Panc1 (cell line): Measurements from ENCODE around the gene RNASE2. TPM values are rescaled to one million over a fixed set of nuclear protein-coding genes. Genes with fewer than 3 reads are reported as not detected.
"Not testable (repeated sequence)": the region's sequence is repeated elsewhere in the genome, so short reads cannot be mapped to it uniquely, and the experiment has no call there.

Experiments
- ATAC-seq: fragments of 200-7000 bp; cut with Tn5 transposase; 2 replicates; pipeline ENCODE4 v1.9.1; 2020; ENCODE audit warnings: mild to moderate bottlenecking, moderate library complexity
- BruUV-seq: library from RNA; stranded (reverse); fragments of 400-500 nt; replicated peaks from 2 replicates; lab custom pipeline; 2021; lab: Mats Ljungman, UMichigan
- CTCF ChIA-PET: fragments of 300-600 bp; sonication (Branson Sonifier 250); formaldehyde crosslinking; loops from one replicate; lab custom pipeline; 2022; ENCODE audit warnings: antibody characterized with exemption; lab: Charles Lee
- POLR2A ChIA-PET: fragments of 300-600 bp; sonication (Branson Sonifier 250); formaldehyde crosslinking; loops from one replicate; lab custom pipeline; 2022; ENCODE audit warnings: antibody characterized with exemption; lab: Charles Lee
- DNase-seq: peaks from one replicate; pipeline ENCODE4 v3.0.0-alpha.2; 2010; ENCODE audit warnings: low read depth, low spot score
- H3K27ac ChIP-seq: 2 replicates; pipeline ENCODE4 v1.5.1; 2011; ENCODE audit warnings: mild to moderate bottlenecking, low read length, inconsistent platforms
- H3K27me3 ChIP-seq: fragments of 200-500 bp; sonication (Bioruptor generic); 2 replicates; pipeline ENCODE4 v1.6.0; 2014; ENCODE audit warnings: low read length, inconsistent platforms; ENCODE audit not compliant: control insufficient read depth, insufficient read depth
- H3K36me3 ChIP-seq: fragments of 200-500 bp; sonication (Bioruptor generic); 2 replicates; pipeline ENCODE4 v1.5.1; 2014; ENCODE audit warnings: inconsistent platforms, mild to moderate bottlenecking, low read length, moderate library complexity; ENCODE audit not compliant: control insufficient read depth, insufficient read depth
- H3K4me1 ChIP-seq: 2 replicates; pipeline ENCODE4 v1.5.1; 2011; ENCODE audit warnings: inconsistent platforms, mild to moderate bottlenecking, low read length, moderate library complexity; ENCODE audit not compliant: control insufficient read depth, insufficient read depth
- H3K4me3 ChIP-seq, 2 experiments: 2 replicates each; pipeline ENCODE4 v1.5.1; 2011 to 2012; ENCODE audit warnings: low read depth in 2 of 2, low read length in 2 of 2, mild to moderate bottlenecking in 2 of 2, inconsistent platforms in 1 of 2, moderate library complexity in 1 of 2
- H3K9me3 ChIP-seq: fragments of 200-500 bp; sonication (Bioruptor generic); 2 replicates; pipeline ENCODE4 v1.5.1; 2014; ENCODE audit warnings: low read depth, mild to moderate bottlenecking, inconsistent platforms, low read length, moderate library complexity; ENCODE audit not compliant: control insufficient read depth, insufficient read depth
- POLR2AphosphoS5 ChIP-seq: IDR thresholded peaks from 2 replicates; pipeline ENCODE4 v1.6.1; 2012; ENCODE audit warnings: mild to moderate bottlenecking, low read depth, low read length, moderate library complexity
- SIN3A ChIP-seq: IDR thresholded peaks from 2 replicates; pipeline ENCODE4 v1.6.1; 2012; ENCODE audit warnings: low read depth, mild to moderate bottlenecking, low read length, moderate library complexity, borderline replicate concordance; ENCODE audit not compliant: insufficient read depth
- TCF7L2 ChIP-seq: IDR thresholded peaks from 2 replicates; pipeline ENCODE4 v1.6.1; 2011; ENCODE audit warnings: mild to moderate bottlenecking, low read depth, low read length, inconsistent platforms
- in situ Hi-C: cut with HindIII; loops from 2 replicates; pipeline ENCODE4 v1.10.0; 2016; ENCODE audit warnings: low sequenced_read_pairs, low pct_unique_long_range_greater_than_20kb
- intact Hi-C: fragments of 100-400 bp; cut with micrococcal nuclease; formaldehyde crosslinking; loops from one replicate; pipeline ENCODE4 v1.10.0; 2022; ENCODE audit not compliant: unreplicated experiment
- total RNA-seq: library from RNA; stranded (reverse); gene quantifications from one replicate; pipeline ENCODE4 v1.2.1, GENCODE V29; 2021; ENCODE audit not compliant: unreplicated experiment
- TF ChIP-seq, protein P1 (sequence below): fragments of 450-650 bp; IDR thresholded peaks from 2 replicates; pipeline ENCODE4 v1.5.1; 2017; ENCODE audit warnings: mild to moderate bottlenecking
- TF ChIP-seq, protein P2 (sequence below), 2 experiments: IDR thresholded peaks; 2 replicates each; pipeline ENCODE4 v1.6.1; 2011 to 2012; ENCODE audit warnings: low read depth in 2 of 2, control low read depth in 1 of 2, low read length in 1 of 2, mild to moderate bottlenecking in 1 of 2, moderate library complexity in 1 of 2; ENCODE audit not compliant: insufficient read depth in 1 of 2

Gene RNASE2
- total RNA-seq, 1 experiment from 2014 or later: not detected

DNA sequence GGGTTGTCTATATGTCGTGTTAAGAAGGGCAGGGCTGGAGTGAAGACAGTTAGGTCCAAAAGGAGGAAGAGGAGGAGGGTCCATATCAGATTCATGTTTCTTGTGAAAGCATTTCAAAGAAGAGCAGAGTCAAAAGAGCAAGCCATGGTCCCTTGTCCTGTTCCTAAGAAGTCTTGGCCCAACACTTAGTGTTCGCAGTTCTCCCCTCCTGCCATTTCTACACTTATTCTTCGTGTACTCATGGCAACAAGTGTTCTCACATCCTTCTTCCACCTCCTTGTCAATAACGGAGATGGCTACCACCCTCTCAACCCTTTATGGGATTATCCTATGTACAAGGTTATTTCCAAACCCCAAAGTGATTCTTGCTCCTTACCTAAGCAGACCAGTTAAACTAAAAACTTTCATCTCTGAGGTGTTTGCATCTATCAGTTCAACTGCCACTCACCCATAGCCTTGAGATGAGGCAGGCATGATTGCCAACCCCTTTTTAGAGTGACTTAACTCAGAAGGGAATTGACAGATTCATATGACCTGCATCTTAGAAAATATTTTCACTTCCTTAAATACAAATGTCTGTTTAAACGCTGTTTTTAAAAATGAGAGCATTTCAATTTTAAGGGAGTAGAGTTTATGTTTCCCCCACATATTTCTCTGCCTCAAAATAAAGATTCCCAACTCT lies 19.8 kb upstream of the RNASE2 start:
- no TSS peak for BruUV-seq

DNA sequence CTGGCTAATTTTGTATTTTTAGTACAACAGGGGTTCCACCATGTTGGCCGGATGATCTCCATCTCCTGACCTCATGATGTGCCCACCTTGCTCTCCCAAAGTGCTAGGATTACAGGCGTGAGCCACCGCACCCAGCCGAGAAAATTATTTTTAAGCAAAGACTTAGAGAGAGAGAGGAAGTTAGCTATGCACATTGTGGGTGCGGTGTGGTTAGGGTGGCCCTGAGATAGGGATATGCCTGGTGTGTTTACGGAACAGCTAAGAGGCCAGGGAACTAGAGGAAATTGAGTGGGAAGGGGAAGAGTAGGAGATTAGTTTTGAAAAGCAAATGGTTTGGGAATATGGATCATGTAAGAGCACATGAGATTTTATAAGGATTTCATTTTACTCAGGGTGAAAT lies 10.1 kb upstream of the RNASE2 start:
- H3K4me3 ChIP-seq, H3K27me3 ChIP-seq, H3K9me3 ChIP-seq, BruUV-seq, intact Hi-C loops, H3K4me1 ChIP-seq, CTCF ChIA-PET, H3K36me3 ChIP-seq, H3K27ac ChIP-seq, in situ Hi-C loops, DNase-seq, POLR2A ChIA-PET, ATAC-seq: not testable (repeated sequence)

More for the DNA sequence above, 19.8 kb upstream of the RNASE2 start:
- TF ChIP-seq POLR2AphosphoS5 (no peak), TCF7L2 (no peak), SIN3A (no peak)
- TF ChIP-seq, protein P1, sequence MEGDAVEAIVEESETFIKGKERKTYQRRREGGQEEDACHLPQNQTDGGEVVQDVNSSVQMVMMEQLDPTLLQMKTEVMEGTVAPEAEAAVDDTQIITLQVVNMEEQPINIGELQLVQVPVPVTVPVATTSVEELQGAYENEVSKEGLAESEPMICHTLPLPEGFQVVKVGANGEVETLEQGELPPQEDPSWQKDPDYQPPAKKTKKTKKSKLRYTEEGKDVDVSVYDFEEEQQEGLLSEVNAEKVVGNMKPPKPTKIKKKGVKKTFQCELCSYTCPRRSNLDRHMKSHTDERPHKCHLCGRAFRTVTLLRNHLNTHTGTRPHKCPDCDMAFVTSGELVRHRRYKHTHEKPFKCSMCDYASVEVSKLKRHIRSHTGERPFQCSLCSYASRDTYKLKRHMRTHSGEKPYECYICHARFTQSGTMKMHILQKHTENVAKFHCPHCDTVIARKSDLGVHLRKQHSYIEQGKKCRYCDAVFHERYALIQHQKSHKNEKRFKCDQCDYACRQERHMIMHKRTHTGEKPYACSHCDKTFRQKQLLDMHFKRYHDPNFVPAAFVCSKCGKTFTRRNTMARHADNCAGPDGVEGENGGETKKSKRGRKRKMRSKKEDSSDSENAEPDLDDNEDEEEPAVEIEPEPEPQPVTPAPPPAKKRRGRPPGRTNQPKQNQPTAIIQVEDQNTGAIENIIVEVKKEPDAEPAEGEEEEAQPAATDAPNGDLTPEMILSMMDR: no peak
- TF ChIP-seq, protein P2, sequence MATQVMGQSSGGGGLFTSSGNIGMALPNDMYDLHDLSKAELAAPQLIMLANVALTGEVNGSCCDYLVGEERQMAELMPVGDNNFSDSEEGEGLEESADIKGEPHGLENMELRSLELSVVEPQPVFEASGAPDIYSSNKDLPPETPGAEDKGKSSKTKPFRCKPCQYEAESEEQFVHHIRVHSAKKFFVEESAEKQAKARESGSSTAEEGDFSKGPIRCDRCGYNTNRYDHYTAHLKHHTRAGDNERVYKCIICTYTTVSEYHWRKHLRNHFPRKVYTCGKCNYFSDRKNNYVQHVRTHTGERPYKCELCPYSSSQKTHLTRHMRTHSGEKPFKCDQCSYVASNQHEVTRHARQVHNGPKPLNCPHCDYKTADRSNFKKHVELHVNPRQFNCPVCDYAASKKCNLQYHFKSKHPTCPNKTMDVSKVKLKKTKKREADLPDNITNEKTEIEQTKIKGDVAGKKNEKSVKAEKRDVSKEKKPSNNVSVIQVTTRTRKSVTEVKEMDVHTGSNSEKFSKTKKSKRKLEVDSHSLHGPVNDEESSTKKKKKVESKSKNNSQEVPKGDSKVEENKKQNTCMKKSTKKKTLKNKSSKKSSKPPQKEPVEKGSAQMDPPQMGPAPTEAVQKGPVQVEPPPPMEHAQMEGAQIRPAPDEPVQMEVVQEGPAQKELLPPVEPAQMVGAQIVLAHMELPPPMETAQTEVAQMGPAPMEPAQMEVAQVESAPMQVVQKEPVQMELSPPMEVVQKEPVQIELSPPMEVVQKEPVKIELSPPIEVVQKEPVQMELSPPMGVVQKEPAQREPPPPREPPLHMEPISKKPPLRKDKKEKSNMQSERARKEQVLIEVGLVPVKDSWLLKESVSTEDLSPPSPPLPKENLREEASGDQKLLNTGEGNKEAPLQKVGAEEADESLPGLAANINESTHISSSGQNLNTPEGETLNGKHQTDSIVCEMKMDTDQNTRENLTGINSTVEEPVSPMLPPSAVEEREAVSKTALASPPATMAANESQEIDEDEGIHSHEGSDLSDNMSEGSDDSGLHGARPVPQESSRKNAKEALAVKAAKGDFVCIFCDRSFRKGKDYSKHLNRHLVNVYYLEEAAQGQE (IDR thresholded peaks at IDR 0.05; ENCODE audit: insufficient read depth in 1 of 2, low read depth in 2 of 2, low read length in 1 of 2): no peak
- no peaks in the 10 kb centered on the region for H3K27me3 ChIP-seq
- ATAC-seq (no peak), DNase-seq (no peak)
- no peak overlapping the region for H3K4me3 ChIP-seq
- no peak overlapping the region for H3K27ac ChIP-seq
- POLR2A ChIA-PET: no interaction called here
- no peaks in the 10 kb centered on the region for H3K4me1 ChIP-seq
- H3K9me3 ChIP-seq: no peaks in the 10 kb centered on the region
- intact Hi-C loops (no loop called here), in situ Hi-C loops (no loop called here)
- H3K36me3 ChIP-seq: no peaks in the 10 kb centered on the region
- CTCF ChIA-PET: no interaction called here

- H3K9me3 ChIP-seq, BruUV-seq, ATAC-seq, POLR2A ChIA-PET, H3K4me3 ChIP-seq, H3K27ac ChIP-seq, H3K4me1 ChIP-seq, intact Hi-C loops, H3K27me3 ChIP-seq, in situ Hi-C loops, CTCF ChIA-PET, H3K36me3 ChIP-seq, DNase-seq: not testable (repeated sequence)
Measured at GRCh38 chr14:20946707-20947106, 8.6 kb upstream of the RNASE2 start.

- H3K27me3 ChIP-seq, ATAC-seq, H3K9me3 ChIP-seq, in situ Hi-C loops, POLR2A ChIA-PET, DNase-seq, H3K4me1 ChIP-seq, CTCF ChIA-PET, intact Hi-C loops, H3K27ac ChIP-seq, H3K36me3 ChIP-seq, H3K4me3 ChIP-seq, BruUV-seq: not testable (repeated sequence)
Measured at GRCh38 chr14:20955538-20955873, 219 bp downstream of the RNASE2 start.
